Measurements from ENCODE around the gene NRCAM. TPM values are rescaled to one million over a fixed set of nuclear protein-coding genes. Genes with fewer than 3 reads are reported as not detected.

NRCAM gene
- total and polyA plus RNA-seq, 2 of the 8 experiments (the other 6 are each of a cell fraction or from before 2014, with no cell fraction given): 2.7 to 3.8 TPM

- 2% methylated on average over 38 of the region's 72 CpGs; no CpG with 5 or more reads in 1 of the 2 experiments for WGBS, 2 experiments (ENCODE audit: extremely low coverage in 1 of 2, insufficient coverage in 1 of 2, insufficient read length in 1 of 2, insufficient replicate concordance in 2 of 2, low coverage in 1 of 2, low lambda C conversion rate in 2 of 2, missing lambda C conversion rate in 1 of 2)
- H2BK12ac ChIP-seq (ENCODE audit: low read depth, low read length): no peak overlapping the region; the same call in 1 of the 2 replicates
- H2AFZ ChIP-seq (ENCODE audit: low read length): peak overlapping the region; percentile 80
- H3K18ac ChIP-seq (ENCODE audit: extremely low read depth, low read length): no peak overlapping the region; the same call in 1 of the 2 replicates
- H4K91ac ChIP-seq (replicated peaks; ENCODE audit: insufficient read length, low read length): no peak overlapping the region
- peaks cover 0 to 1% of the 10 kb centered on the region in 2 experiments for H4K20me1 ChIP-seq (replicated peaks in 1 of 2; ENCODE audit: control insufficient read depth in 1 of 2, insufficient read depth in 2 of 2, low read length in 2 of 2)
- H3K79me1 ChIP-seq (ENCODE audit: low read depth, low read length): no peaks in the 10 kb centered on the region
- no peaks in the 10 kb centered on the region for H3K9me3 ChIP-seq (ENCODE audit: insufficient read depth in 2 of 2, low read depth in 1 of 2, low read length in 1 of 2)
- DNase-seq (ENCODE audit: low read depth in 1 of 2, low spot score in 2 of 2) (peak in 1 of 2 experiments; percentile 78), FAIRE-seq (no peak)
- no peak overlapping the region for H4K5ac ChIP-seq (ENCODE audit: insufficient read length, low read depth, low read length)
- no peak overlapping the region for H3K9ac ChIP-seq (replicated peaks in 1 of 4; ENCODE audit: extremely low read depth in 1 of 4, low read depth in 3 of 4, low read length in 3 of 4)
- no peak overlapping the region for H3K14ac ChIP-seq (ENCODE audit: insufficient read length)
- H2BK20ac ChIP-seq (ENCODE audit: low read length): no peak overlapping the region
- no peaks in the 10 kb centered on the region for H3K36me3 ChIP-seq (ENCODE audit: control insufficient read depth in 2 of 4, insufficient read depth in 4 of 4, low read length in 3 of 4)
- no peak overlapping the region for H3K27ac ChIP-seq (ENCODE audit: low read depth, low read length)
- H3K23me2 ChIP-seq (ENCODE audit: low read depth, low read length): peaks cover 21% of the 10 kb centered on the region
- H3K23ac ChIP-seq (ENCODE audit: insufficient read length): no peak overlapping the region
- peak overlapping the region; percentile 94 to 97 for H3K4me2 ChIP-seq (ENCODE audit: insufficient read depth in 1 of 2, low read depth in 2 of 2, low read length in 2 of 2)
- no peak overlapping the region for H2BK120ac ChIP-seq (replicated peaks; ENCODE audit: low read depth, low read length)
- ChIA-PET CTCF (ENCODE audit: partially characterized antibody) (interaction anchor here (0.7 to 2.7 kb wide), 18 partner anchors 11 to 265 kb away, joined by 3 to 10 read pairs (median 4); no protein-coding TSS in a partner anchor), POLR2A (ENCODE audit: partially characterized antibody) (no interaction called here)
- H3K4ac ChIP-seq (replicated peaks; ENCODE audit: insufficient read length, low read depth, low read length): no peak overlapping the region
- H4K8ac ChIP-seq (ENCODE audit: extremely low read depth, insufficient read depth, low read length): peak overlapping the region; percentile 57; the same call in 1 of the 2 replicates
- no peak overlapping the region for H2BK5ac ChIP-seq (ENCODE audit: low read depth, low read length)
- no peak overlapping the region for H2AK5ac ChIP-seq (ENCODE audit: low read depth, low read length)
- H3K79me2 ChIP-seq (ENCODE audit: control insufficient read depth in 1 of 2, insufficient read depth in 2 of 2, low read length in 2 of 2): no peaks in the 10 kb centered on the region
- no peak overlapping the region for H3K56ac ChIP-seq (replicated peaks; ENCODE audit: insufficient read length, low read depth, low read length)
- H3K4me3 ChIP-seq (ENCODE audit: extremely low read depth in 1 of 4, insufficient read depth in 2 of 4, low read depth in 3 of 4, low read length in 4 of 4): peak overlapping the region; percentile 80 to 94 (median 83)
- H3K4me1 ChIP-seq (replicated peaks in 1 of 4; ENCODE audit: control insufficient read depth in 3 of 4, insufficient read depth in 4 of 4, low read length in 3 of 4): peaks cover 0 to 4% (median 3%) of the 10 kb centered on the region in 4 experiments; a peak in 3 of 7 replicates
- peaks cover 6 to 44% (median 33%) of the 10 kb centered on the region in 4 experiments for H3K27me3 ChIP-seq (replicated peaks in 1 of 4; ENCODE audit: control insufficient read depth in 3 of 4, extremely low read depth in 1 of 4, insufficient read depth in 3 of 4, low read length in 3 of 4)
- no peak overlapping the region for H2BK15ac ChIP-seq (ENCODE audit: low read length)
- TF ChIP-seq KDM5A (IDR thresholded peaks at IDR 0.05; ENCODE audit: low read length): no peak
- TF ChIP-seq BACH1 (IDR thresholded peaks at IDR 0.05; ENCODE audit: low read length): no peak
- TF ChIP-seq JUN (IDR thresholded peaks at IDR 0.05; ENCODE audit: low read depth, low read length): no peak
- no peak for TF ChIP-seq BCL11A (IDR thresholded peaks at IDR 0.05; ENCODE audit: low read depth in 2 of 2, low read length in 2 of 2)
- TF ChIP-seq ZNF274 (IDR thresholded peaks at IDR 0.05; ENCODE audit: borderline replicate concordance, extremely low read depth, low read length): no peak
- TF ChIP-seq CHD2 (IDR thresholded peaks at IDR 0.05; ENCODE audit: low read length): no peak
- TF ChIP-seq MAFK (IDR thresholded peaks at IDR 0.05; ENCODE audit: low read depth, low read length): no peak
- no peak for TF ChIP-seq POLR2A (IDR thresholded peaks at IDR 0.05; ENCODE audit: control extremely low read depth in 1 of 2, low read depth in 2 of 2, low read length in 2 of 2)
- no peak for TF ChIP-seq RFX5 (IDR thresholded peaks at IDR 0.05; ENCODE audit: borderline replicate concordance, low read depth, low read length)
- TF ChIP-seq FOSL1 (IDR thresholded peaks at IDR 0.05; ENCODE audit: insufficient read depth, low read depth, low read length): no peak
- TF ChIP-seq HDAC2 (IDR thresholded peaks at IDR 0.05; ENCODE audit: borderline replicate concordance in 1 of 2, low read depth in 2 of 2, low read length in 2 of 2): no peak
- TF ChIP-seq SUZ12 (IDR thresholded peaks at IDR 0.05; ENCODE audit: low read length): peak; percentile 68
Observed at GRCh38 chr7:108454674-108455550, 1.3 kb downstream of the NRCAM start.

Measured in H1 (cell line).